SH-SY5Y (cell line): ENCODE measurements around the gene ASPRV1.

ENCODE experiments used
- GATA2 ChIP-seq: IDR thresholded peaks from 2 replicates; pipeline ENCODE4 v1.6.1; 2011; ENCODE audit warnings: mild to moderate bottlenecking, low read depth, low read length
- GATA3 ChIP-seq: IDR thresholded peaks from 2 replicates; pipeline ENCODE4 v1.6.1; 2011; ENCODE audit warnings: low read depth, mild to moderate bottlenecking, low read length, moderate library complexity

- TF ChIP-seq GATA3 = no peak
- TF ChIP-seq GATA2 = no peak
These were observed 27.6 kb upstream of the ASPRV1 start for GRCh38 chr2:69989009-69989408.
